ENCODE data around the gene PLCB4.

DNA sequence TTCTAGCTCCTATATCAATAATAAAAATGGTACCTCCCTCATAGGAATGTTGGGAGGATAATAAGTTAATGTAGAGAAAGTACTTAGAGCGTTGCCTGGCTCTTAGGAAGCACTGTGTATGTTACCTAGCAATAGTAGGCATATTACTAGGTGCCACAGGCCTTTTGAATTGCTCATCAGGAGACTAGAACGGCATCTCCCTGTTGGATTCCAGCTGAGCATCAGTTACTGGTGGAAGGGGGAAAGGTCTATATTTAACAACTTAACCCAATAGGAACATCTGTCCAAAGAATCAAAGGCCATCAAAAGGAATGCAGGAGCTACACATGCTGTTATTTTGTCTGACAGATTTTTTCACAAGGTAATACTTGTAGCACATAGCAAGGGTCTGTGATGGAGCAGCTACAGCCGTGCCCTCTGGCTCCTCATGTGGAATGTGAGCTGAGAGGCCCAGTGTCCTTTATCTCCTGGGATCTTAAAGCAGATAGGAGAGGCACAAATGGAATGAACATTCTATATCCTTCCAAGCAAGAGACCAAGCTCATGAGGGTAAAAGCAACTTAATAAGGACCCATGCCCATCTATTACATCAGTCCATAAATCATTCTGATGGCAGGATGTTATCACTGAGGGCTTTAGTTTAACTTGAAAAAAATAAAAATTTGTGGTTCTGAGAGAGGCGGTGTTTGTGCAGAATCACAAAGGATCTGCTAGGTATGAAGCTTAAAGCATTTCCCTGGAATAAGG lies 260.6 kb downstream of the PLCB4 start:
- TF ChIP-seq CTCF (IDR thresholded peaks at IDR 0.05): no peak
- TF ChIP-seq POLR2A (IDR thresholded peaks at IDR 0.05): no peak

Measured in adrenal gland (tissue), 5 donors.